Stimulated activated memory B cell treated with anti-CD40 and anti-IgM and Interleukin-4, amounts not matched to agents 10 μg/mL and 1 μg/mL and 100 μg/mL, for 72 hours (primary cell): ENCODE results near the gene MED15.
A peak's percentile ranks its signal among the peaks of the same experiment; 100 is the strongest.

Experiments used
- ATAC-seq: fragments of 150-1000 bp; cut with Tn5 transposase; 2 replicates; pipeline ENCODE4 v1.10.0; 2021
- H3K27ac Mint-ChIP-seq: one replicate; pipeline ENCODE4 v1.8.0; 2022; ENCODE audit warnings: mild to moderate bottlenecking, mixed read lengths
- H3K27me3 Mint-ChIP-seq: one replicate; pipeline ENCODE4 v1.8.0; 2022; ENCODE audit warnings: mixed read lengths
- H3K36me3 Mint-ChIP-seq: one replicate; pipeline ENCODE4 v1.8.0; 2022; ENCODE audit warnings: mixed read lengths
- H3K4me1 Mint-ChIP-seq: one replicate; pipeline ENCODE4 v1.8.0; 2022; ENCODE audit warnings: mixed read lengths
- H3K4me3 Mint-ChIP-seq: one replicate; pipeline ENCODE4 v1.8.0; 2022; ENCODE audit warnings: mild to moderate bottlenecking, moderate library complexity, mixed read lengths
- H3K9me3 Mint-ChIP-seq: one replicate; pipeline ENCODE4 v1.8.0; 2022; ENCODE audit warnings: mixed read lengths

Gene MED15

GRCh38 chr22:20514658-20515406, 7.4 kb downstream of the MED15 start:
- Mint-ChIP-seq H3K4me3 (no peak overlapping the region), H3K36me3 (peaks cover 28% of the 10 kb centered on the region), H3K27ac (no peak overlapping the region), H3K27me3 (no peaks in the 10 kb centered on the region), H3K4me1 (peaks cover 77% of the 10 kb centered on the region), H3K9me3 (no peaks in the 10 kb centered on the region)
- ATAC-seq, result no peak

- Mint-ChIP-seq H3K27ac (no peak overlapping the region), H3K27me3 (no peaks in the 10 kb centered on the region), H3K4me1 (peaks cover 71% of the 10 kb centered on the region), H3K4me3 (no peak overlapping the region), H3K9me3 (no peaks in the 10 kb centered on the region), H3K36me3 (peaks cover 38% of the 10 kb centered on the region)
- no peak for ATAC-seq
Observed at GRCh38 chr22:20516399-20516798, 9.0 kb downstream of the MED15 start.

- Mint-ChIP-seq H3K27ac (peak overlapping the region; percentile 66), H3K27me3 (no peaks in the 10 kb centered on the region), H3K36me3 (peaks cover 43% of the 10 kb centered on the region), H3K9me3 (no peaks in the 10 kb centered on the region), H3K4me1 (peaks cover 68% of the 10 kb centered on the region), H3K4me3 (no peak overlapping the region)
- ATAC-seq, result no peak
Observed at GRCh38 chr22:20517422-20517821, 10.0 kb downstream of the MED15 start.

- H3K9me3 Mint-ChIP-seq, result no peaks in the 10 kb centered on the region
Observed at GRCh38 chr22:20517841-20518592, 10.6 kb downstream of the MED15 start.

GRCh38 chr22:20519558-20519957, 12.1 kb downstream of the MED15 start:
- no peak overlapping the region for H3K4me3 Mint-ChIP-seq
- peaks cover 74% of the 10 kb centered on the region for H3K4me1 Mint-ChIP-seq
- no peak for ATAC-seq
- peaks cover 46% of the 10 kb centered on the region for H3K36me3 Mint-ChIP-seq
- no peaks in the 10 kb centered on the region for H3K9me3 Mint-ChIP-seq
- no peaks in the 10 kb centered on the region for H3K27me3 Mint-ChIP-seq
- peak overlapping the region; percentile 77 for H3K27ac Mint-ChIP-seq

More at GRCh38 chr22:20517841-20518592, 10.6 kb downstream of the MED15 start:
- no peak for ATAC-seq
- peaks cover 47% of the 10 kb centered on the region for H3K36me3 Mint-ChIP-seq
- no peak overlapping the region for H3K4me3 Mint-ChIP-seq
- no peaks in the 10 kb centered on the region for H3K27me3 Mint-ChIP-seq
- H3K27ac Mint-ChIP-seq, result peak overlapping the region; percentile 25
- peaks cover 73% of the 10 kb centered on the region for H3K4me1 Mint-ChIP-seq

- peak; percentile 74 for ATAC-seq
- Mint-ChIP-seq H3K9me3 (no peaks in the 10 kb centered on the region), H3K27me3 (no peaks in the 10 kb centered on the region), H3K36me3 (peaks cover 42% of the 10 kb centered on the region), H3K4me3 (no peak overlapping the region), H3K27ac (peak overlapping the region; percentile 77), H3K4me1 (peaks cover 70% of the 10 kb centered on the region)
Observed at GRCh38 chr22:20520093-20520511, 12.7 kb downstream of the MED15 start.

GRCh38 chr22:20522134-20523004, 15.0 kb downstream of the MED15 start:
- Mint-ChIP-seq H3K36me3 (peaks cover 51% of the 10 kb centered on the region), H3K4me3 (no peak overlapping the region), H3K4me1 (peaks cover 77% of the 10 kb centered on the region), H3K27me3 (no peaks in the 10 kb centered on the region), H3K27ac (peak overlapping the region; percentile 62), H3K9me3 (no peaks in the 10 kb centered on the region)
- no peak for ATAC-seq

GRCh38 chr22:20523086-20523983, 15.9 kb downstream of the MED15 start:
- H3K4me3 Mint-ChIP-seq, result no peak overlapping the region
- no peaks in the 10 kb centered on the region for H3K9me3 Mint-ChIP-seq
- ATAC-seq, result no peak
- H3K4me1 Mint-ChIP-seq, result peaks cover 74% of the 10 kb centered on the region
- H3K27ac Mint-ChIP-seq, result peak overlapping the region; percentile 62
- no peaks in the 10 kb centered on the region for H3K27me3 Mint-ChIP-seq
- H3K36me3 Mint-ChIP-seq, result peaks cover 53% of the 10 kb centered on the region

- ATAC-seq, result peak; percentile 56
- Mint-ChIP-seq H3K27ac (peak overlapping the region; percentile 62), H3K4me1 (peaks cover 67% of the 10 kb centered on the region)
Observed at GRCh38 chr22:20524004-20524481, 16.6 kb downstream of the MED15 start.

GRCh38 chr22:20525048-20525447, 17.6 kb downstream of the MED15 start:
- H3K9me3 Mint-ChIP-seq, result no peaks in the 10 kb centered on the region
- H3K36me3 Mint-ChIP-seq, result peaks cover 46% of the 10 kb centered on the region
- no peak overlapping the region for H3K4me3 Mint-ChIP-seq
- ATAC-seq, result no peak
- H3K27me3 Mint-ChIP-seq, result no peaks in the 10 kb centered on the region
- H3K4me1 Mint-ChIP-seq, result peaks cover 63% of the 10 kb centered on the region
- no peak overlapping the region for H3K27ac Mint-ChIP-seq

More at GRCh38 chr22:20524004-20524481, 16.6 kb downstream of the MED15 start:
- H3K36me3 Mint-ChIP-seq, result peaks cover 50% of the 10 kb centered on the region
- H3K27me3 Mint-ChIP-seq, result no peaks in the 10 kb centered on the region
- H3K4me3 Mint-ChIP-seq, result no peak overlapping the region
- no peaks in the 10 kb centered on the region for H3K9me3 Mint-ChIP-seq

GRCh38 chr22:20526305-20526627, 18.9 kb downstream of the MED15 start:
- Mint-ChIP-seq H3K27ac (no peak overlapping the region), H3K4me1 (peaks cover 62% of the 10 kb centered on the region), H3K27me3 (no peaks in the 10 kb centered on the region), H3K4me3 (no peak overlapping the region), H3K36me3 (peaks cover 45% of the 10 kb centered on the region), H3K9me3 (no peaks in the 10 kb centered on the region)
- ATAC-seq, result no peak

- peaks cover 50% of the 10 kb centered on the region for H3K36me3 Mint-ChIP-seq
- H3K27ac Mint-ChIP-seq, result peak overlapping the region; percentile 28
- no peak overlapping the region for H3K4me3 Mint-ChIP-seq
- no peaks in the 10 kb centered on the region for H3K27me3 Mint-ChIP-seq
- H3K9me3 Mint-ChIP-seq, result no peaks in the 10 kb centered on the region
- peaks cover 65% of the 10 kb centered on the region for H3K4me1 Mint-ChIP-seq
- no peak for ATAC-seq
Observed at GRCh38 chr22:20526628-20527355, 19.4 kb downstream of the MED15 start.

- H3K27ac Mint-ChIP-seq, result no peak overlapping the region
- H3K36me3 Mint-ChIP-seq, result peaks cover 45% of the 10 kb centered on the region
- H3K27me3 Mint-ChIP-seq, result no peaks in the 10 kb centered on the region
- no peaks in the 10 kb centered on the region for H3K9me3 Mint-ChIP-seq
- H3K4me1 Mint-ChIP-seq, result peaks cover 62% of the 10 kb centered on the region
- no peak overlapping the region for H3K4me3 Mint-ChIP-seq
- no peak for ATAC-seq
Observed at GRCh38 chr22:20528405-20528978, 21.1 kb downstream of the MED15 start.
